HS-5 (cell line): ENCODE data around the gene SLC18A2.

Source experiments
- DNase-seq: peaks from one replicate; pipeline ENCODE4 v3.0.0-alpha.2; 2012; ENCODE audit warnings: low read depth

The SLC18A2 gene

GRCh38 chr10:117316701-117317100 lies 75.8 kb downstream of the SLC18A2 start:
- no peak for DNase-seq

GRCh38 chr10:117318909-117319308 lies 78.0 kb downstream of the SLC18A2 start:
- no peak for DNase-seq

GRCh38 chr10:117320050-117320665 lies 79.2 kb downstream of the SLC18A2 start:
- DNase-seq, result no peak

- DNase-seq, result no peak
These were observed 81.3 kb downstream of the SLC18A2 start for GRCh38 chr10:117322260-117322659.

- no peak for DNase-seq
These were observed 83.5 kb downstream of the SLC18A2 start for GRCh38 chr10:117324367-117324766.

GRCh38 chr10:117327262-117327661 lies 86.3 kb downstream of the SLC18A2 start:
- DNase-seq, result no peak
